ENCODE results near the gene PTPRM. TPM values are rescaled to one million over a fixed set of nuclear protein-coding genes. Genes with fewer than 3 reads are reported as not detected.

PTPRM gene
- total and polyA plus RNA-seq, 2 of the 4 experiments (the other 2 are of a cell fraction): 28.3 to 51.2 TPM

DNA sequence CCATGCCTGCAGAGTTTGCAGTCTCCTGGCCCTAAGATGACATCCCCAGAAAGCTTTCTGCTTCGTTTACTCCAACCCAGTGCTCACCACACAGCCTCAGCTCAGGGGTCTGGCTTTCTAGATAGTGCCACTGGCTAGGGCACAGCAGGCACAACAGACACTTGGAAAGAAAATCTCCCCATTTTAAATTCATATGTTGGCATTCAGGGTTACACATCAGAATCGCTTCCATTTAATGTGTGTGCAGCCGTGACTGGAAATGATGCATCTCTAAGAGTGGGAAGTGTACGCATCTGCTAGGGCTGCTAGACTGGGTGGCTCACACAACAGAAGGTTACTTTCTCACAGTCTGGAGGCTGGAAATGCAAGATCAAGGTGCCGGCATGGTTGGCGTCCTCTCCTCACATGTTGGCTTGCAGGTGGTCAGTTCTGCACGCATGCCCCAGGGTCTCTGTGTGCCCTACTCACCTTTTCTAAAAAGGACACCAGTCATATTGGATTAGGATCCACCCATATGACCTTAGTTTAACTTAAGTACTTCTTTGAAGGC lies 712.7 kb downstream of the PTPRM start:
- no peaks in the 10 kb centered on the region for H3K36me3 ChIP-seq (ENCODE audit: control insufficient read depth, insufficient read depth, low read length)
- H3K56ac ChIP-seq (ENCODE audit: extremely low read depth, insufficient read depth, low read length): no peak overlapping the region
- H3K9me3 ChIP-seq (ENCODE audit: control insufficient read depth, insufficient read depth, low read length): no peaks in the 10 kb centered on the region
- no peak overlapping the region for H3K14ac ChIP-seq (replicated peaks; ENCODE audit: low read depth, low read length)
- POLR2A ChIA-PET (ENCODE audit: unreplicated experiment): no interaction called here
- intact Hi-C loops (cut with micrococcal nuclease): no loop called here
- H3K79me1 ChIP-seq (ENCODE audit: low read depth in 1 of 2, low read length in 2 of 2): no peaks in the 10 kb centered on the region
- H2AK9ac ChIP-seq (replicated peaks; ENCODE audit: low read depth, low read length, poor library complexity): no peak overlapping the region
- H3K27ac ChIP-seq (ENCODE audit: insufficient read depth, low read length): no peak overlapping the region
- no peak overlapping the region for H2BK20ac ChIP-seq (ENCODE audit: low read depth, low read length)
- no CpG with 5 or more reads among the region's 7 CpGs for WGBS, 2 experiments (ENCODE audit: extremely low coverage in 2 of 2, insufficient read length in 1 of 2)
- ATAC-seq (ENCODE audit: low read depth): no peak
- CTCF ChIA-PET: no interaction called here
- no peak for TF ChIP-seq MXI1 (IDR thresholded peaks at IDR 0.05; ENCODE audit: borderline replicate concordance, low read depth, low read length)
- TF ChIP-seq, protein P1, sequence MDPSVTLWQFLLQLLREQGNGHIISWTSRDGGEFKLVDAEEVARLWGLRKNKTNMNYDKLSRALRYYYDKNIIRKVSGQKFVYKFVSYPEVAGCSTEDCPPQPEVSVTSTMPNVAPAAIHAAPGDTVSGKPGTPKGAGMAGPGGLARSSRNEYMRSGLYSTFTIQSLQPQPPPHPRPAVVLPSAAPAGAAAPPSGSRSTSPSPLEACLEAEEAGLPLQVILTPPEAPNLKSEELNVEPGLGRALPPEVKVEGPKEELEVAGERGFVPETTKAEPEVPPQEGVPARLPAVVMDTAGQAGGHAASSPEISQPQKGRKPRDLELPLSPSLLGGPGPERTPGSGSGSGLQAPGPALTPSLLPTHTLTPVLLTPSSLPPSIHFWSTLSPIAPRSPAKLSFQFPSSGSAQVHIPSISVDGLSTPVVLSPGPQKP (IDR thresholded peaks at IDR 0.05; ENCODE audit: borderline replicate concordance, low read depth, low read length): no peak
- no peak for TF ChIP-seq POLR2A (IDR thresholded peaks at IDR 0.05; ENCODE audit: low read depth, low read length)
- TF ChIP-seq MAFK (IDR thresholded peaks at IDR 0.05; ENCODE audit: low read depth, low read length): no peak
- TF ChIP-seq CEBPB (IDR thresholded peaks at IDR 0.05; ENCODE audit: low read depth, low read length): no peak
- no peak for TF ChIP-seq BHLHE40 (IDR thresholded peaks at IDR 0.05; ENCODE audit: low read depth, low read length)
- TF ChIP-seq, protein P2, sequence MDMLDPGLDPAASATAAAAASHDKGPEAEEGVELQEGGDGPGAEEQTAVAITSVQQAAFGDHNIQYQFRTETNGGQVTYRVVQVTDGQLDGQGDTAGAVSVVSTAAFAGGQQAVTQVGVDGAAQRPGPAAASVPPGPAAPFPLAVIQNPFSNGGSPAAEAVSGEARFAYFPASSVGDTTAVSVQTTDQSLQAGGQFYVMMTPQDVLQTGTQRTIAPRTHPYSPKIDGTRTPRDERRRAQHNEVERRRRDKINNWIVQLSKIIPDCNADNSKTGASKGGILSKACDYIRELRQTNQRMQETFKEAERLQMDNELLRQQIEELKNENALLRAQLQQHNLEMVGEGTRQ (IDR thresholded peaks at IDR 0.05; ENCODE audit: low read depth, low read length): no peak
- no peak for TF ChIP-seq RCOR1 (IDR thresholded peaks at IDR 0.05; ENCODE audit: insufficient replicate concordance, low read length)
- TF ChIP-seq RFX5 (IDR thresholded peaks at IDR 0.05; ENCODE audit: low read depth, low read length): no peak
- no peak for TF ChIP-seq SMC3 (IDR thresholded peaks at IDR 0.05; ENCODE audit: low read depth, low read length)
- no peak for TF ChIP-seq FOS (IDR thresholded peaks at IDR 0.05; ENCODE audit: low read depth, low read length)
- no peak for TF ChIP-seq MAZ (IDR thresholded peaks at IDR 0.05; ENCODE audit: borderline replicate concordance, low read depth, low read length)
- H3K9ac ChIP-seq (ENCODE audit: low read depth, low read length): no peak overlapping the region
- H4K5ac ChIP-seq (ENCODE audit: low read depth, low read length): no peak overlapping the region
- no peak overlapping the region for H3K23ac ChIP-seq (ENCODE audit: low read depth, low read length)
- dilution Hi-C loops (cut with HindIII; ENCODE audit: low sequenced_read_pairs, unreplicated experiment): no loop called here
- no peak overlapping the region for H3K18ac ChIP-seq (ENCODE audit: low read depth, low read length)
- no peaks in the 10 kb centered on the region for H3K27me3 ChIP-seq (ENCODE audit: control insufficient read depth, insufficient read depth, low read length)
- H2AK5ac ChIP-seq (ENCODE audit: low read depth, low read length): no peak overlapping the region
- DNase-seq: no peak
- no peak overlapping the region for H2BK120ac ChIP-seq (ENCODE audit: low read depth, low read length)
- no peak overlapping the region for H3K4me2 ChIP-seq (ENCODE audit: low read depth, low read length)
- H2AFZ ChIP-seq (replicated peaks; ENCODE audit: low read length, poor library complexity): no peak overlapping the region
- no peaks in the 10 kb centered on the region for H4K20me1 ChIP-seq (ENCODE audit: insufficient read depth, low read length)
- H3K4ac ChIP-seq (ENCODE audit: low read depth, low read length): no peak overlapping the region
- H2BK5ac ChIP-seq (ENCODE audit: low read depth, low read length, poor library complexity, severe bottlenecking): no peak overlapping the region
- H3K4me1 ChIP-seq (ENCODE audit: control insufficient read depth, insufficient read depth, low read length): no peaks in the 10 kb centered on the region
- no peak overlapping the region for H3K4me3 ChIP-seq (ENCODE audit: insufficient read depth, low read depth, low read length)
- H3K9me1 ChIP-seq (ENCODE audit: insufficient read depth, low read length): no peaks in the 10 kb centered on the region; the same call in 1 of the 2 replicates
- H4K8ac ChIP-seq (ENCODE audit: low read depth in 2 of 2, low read length in 2 of 2): no peak overlapping the region
- in situ Hi-C loops (cut with MboI; ENCODE audit: low sequenced_read_pairs): no loop called here
- H2BK15ac ChIP-seq (ENCODE audit: low read depth, low read length): no peak overlapping the region
- no TSS peak for BruUV-seq (replicated peaks)
- no peak overlapping the region for H4K91ac ChIP-seq (ENCODE audit: insufficient read depth, low read depth, low read length)
